KG1 (cell line): ENCODE measurements around the gene HYAL3.
A peak's percentile ranks its signal among the peaks of the same experiment; 100 is the strongest.
"Not testable (repeated sequence)": the region's sequence is repeated elsewhere in the genome, so short reads cannot be mapped to it uniquely, and the experiment has no call there.

ENCODE experiments used
- DNase-seq: peaks from one replicate; lab custom pipeline; 2025; lab: John Stamatoyannopoulos, UW

The HYAL3 gene

GRCh38 chr3:50258029-50258680, 41.0 kb downstream of the HYAL3 start:
- DNase-seq = no peak

- no peak for DNase-seq
Measured at GRCh38 chr3:50256978-50257890, 42.0 kb downstream of the HYAL3 start.

- DNase-seq = no peak
Measured at GRCh38 chr3:50255251-50255615, 44.0 kb downstream of the HYAL3 start.

GRCh38 chr3:50254577-50255250, 44.5 kb downstream of the HYAL3 start:
- DNase-seq = no peak

- DNase-seq = no peak
Measured at GRCh38 chr3:50251220-50251619, 48.0 kb downstream of the HYAL3 start.

DNA sequence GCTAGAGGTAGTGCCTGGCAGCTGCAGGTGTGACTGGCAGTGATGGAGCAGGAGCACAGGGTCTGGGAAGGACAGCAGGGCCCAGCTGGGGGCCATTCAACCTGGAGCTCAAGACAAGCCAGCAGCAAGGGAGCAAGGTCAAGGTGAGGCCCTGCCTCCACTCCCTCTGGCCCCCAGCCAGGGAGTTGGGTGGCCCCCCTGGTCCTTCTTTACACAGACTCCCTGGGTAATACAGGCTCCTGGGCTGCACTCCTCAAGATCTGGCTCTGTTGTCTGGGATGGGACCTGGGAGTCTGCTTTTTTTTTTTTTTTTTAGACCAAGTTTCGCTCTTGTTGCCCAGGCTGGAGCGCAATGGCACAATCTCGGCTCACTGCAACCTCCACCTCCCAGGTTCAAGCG, 48.7 kb downstream of the HYAL3 start:
- DNase-seq = no peak

GRCh38 chr3:50249457-50249856, 49.7 kb downstream of the HYAL3 start:
- DNase-seq = no peak

DNA sequence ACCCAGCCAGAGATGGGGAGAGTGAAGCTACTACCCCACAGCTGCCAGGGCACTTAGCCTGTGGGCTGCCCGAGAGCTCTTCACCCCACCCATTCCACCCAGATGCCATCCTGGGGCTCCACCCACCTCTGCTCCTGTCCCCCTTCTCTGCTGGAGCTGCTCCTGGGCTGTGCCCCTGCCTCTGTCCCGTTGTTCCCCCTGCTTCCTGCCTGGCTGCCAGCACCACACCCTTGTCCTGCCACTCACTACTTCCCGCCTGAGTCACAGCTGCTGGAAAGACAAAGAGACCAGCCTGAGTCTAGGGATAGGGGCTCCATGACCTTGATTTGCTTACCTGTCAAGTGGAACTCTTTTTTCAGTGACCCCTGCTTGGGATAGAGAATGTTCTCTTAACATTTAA, 50.8 kb downstream of the HYAL3 start:
- no peak for DNase-seq

- DNase-seq = peak; percentile 43
Measured at GRCh38 chr3:50246517-50246954, 52.7 kb downstream of the HYAL3 start.

- peak; percentile 86 for DNase-seq
Measured at GRCh38 chr3:50245831-50246516, 53.2 kb downstream of the HYAL3 start.

GRCh38 chr3:50245251-50245745, 53.9 kb downstream of the HYAL3 start:
- no peak for DNase-seq

DNA sequence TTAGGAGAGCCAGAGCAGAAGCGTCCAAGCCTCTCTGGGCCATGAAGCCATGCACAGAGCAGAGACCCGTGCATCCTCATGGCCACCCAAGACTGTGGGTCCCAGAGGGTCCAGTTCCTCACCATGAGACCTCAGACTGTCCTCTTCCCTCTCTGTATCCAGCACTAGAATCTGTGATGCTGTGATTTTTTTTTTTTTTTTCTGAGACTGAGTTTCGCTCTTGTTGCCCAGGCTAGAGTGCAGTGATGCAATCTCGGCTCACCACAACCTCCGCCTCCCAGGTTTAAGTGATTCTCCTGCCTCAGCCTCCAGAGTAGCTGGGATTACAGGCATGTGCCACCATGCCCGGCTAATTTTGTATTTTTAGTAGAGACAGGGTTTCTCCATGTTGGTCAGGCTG, 54.4 kb downstream of the HYAL3 start:
- not testable (repeated sequence) for DNase-seq

DNA sequence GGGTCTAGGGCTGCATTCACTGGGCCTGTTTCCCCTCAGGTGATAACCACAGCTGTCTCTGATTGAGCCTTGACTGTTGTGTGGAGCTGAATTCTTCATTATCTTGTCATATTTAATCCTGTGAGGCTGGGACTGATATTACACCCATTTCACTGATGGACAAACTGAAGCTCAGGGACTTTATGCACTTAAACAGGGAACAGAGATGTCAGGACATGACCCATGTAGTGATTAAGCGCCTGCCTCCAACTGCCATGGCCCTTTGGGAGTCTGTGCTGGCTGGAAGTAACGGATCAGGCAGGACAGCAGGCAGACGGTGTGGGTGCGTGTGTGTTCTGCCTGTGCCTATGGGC, 55.7 kb downstream of the HYAL3 start:
- no peak for DNase-seq

GRCh38 chr3:50242851-50243542, 56.2 kb downstream of the HYAL3 start:
- DNase-seq = peak; percentile 71
